GM15510 (cell line): ENCODE data around the gene DLGAP5.

Experiments used
- POLR2A ChIP-seq: IDR thresholded peaks from 3 replicates; pipeline ENCODE4 v1.6.1; 2011; ENCODE audit warnings: borderline replicate concordance; ENCODE audit not compliant: insufficient read length; ENCODE audit errors: extremely low read depth

DLGAP5 gene

DNA sequence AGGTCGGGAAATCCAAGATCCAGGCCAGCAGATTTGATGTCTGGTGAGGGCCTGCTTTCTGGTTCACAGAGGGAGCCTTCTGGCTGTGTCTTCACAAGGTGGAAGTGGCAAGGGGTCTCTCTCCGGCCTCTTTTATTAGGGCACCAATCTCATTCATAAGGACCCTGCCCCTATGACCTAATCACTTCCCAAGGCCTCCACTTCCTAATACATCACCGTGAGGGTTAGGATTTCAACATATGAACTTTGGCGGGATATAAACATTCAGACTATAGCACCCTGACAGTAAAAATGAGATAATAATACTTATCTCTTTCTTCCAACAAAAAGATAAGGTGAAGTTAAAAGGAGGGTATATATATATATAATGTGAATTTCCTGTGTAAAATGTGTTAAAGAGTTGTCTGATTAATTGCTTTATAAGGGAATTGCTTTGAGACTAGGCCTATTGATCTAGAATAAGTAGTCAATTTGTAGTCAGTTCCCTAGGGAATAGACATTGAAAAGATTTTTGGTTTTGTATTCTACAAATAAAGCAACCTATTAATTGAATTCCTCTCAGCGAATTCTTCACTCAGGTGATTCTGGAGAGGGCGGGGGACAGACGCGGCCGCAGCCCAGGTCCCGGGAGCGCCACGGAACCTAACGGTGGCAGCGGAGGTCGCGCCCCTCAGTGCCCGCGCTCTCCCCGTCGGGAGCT is 62.8 kb downstream of the DLGAP5 start:
- TF ChIP-seq POLR2A, result no peak

DNA sequence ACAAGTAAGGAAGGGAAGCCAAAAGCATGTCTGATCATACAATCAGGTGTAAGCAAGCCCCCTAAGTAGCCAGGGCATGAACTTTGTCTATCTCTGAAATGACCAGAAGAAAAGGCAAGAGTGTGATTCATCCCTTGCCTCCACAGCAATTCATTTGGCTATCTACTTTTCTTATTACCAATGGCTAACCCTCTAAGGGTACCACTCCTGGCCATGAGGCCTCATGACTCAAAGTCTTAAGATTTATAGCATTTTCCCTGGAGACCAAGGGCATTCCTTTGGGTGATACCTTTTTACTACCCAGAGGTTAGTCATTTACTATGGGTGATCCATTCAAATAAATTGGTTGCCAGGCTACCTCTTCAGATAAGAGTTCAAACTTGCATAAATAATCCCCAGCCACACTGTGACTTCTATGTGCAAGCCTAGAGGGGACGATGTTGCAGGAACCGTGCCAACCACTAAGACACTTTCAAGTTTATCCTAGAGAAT is 63.9 kb downstream of the DLGAP5 start:
- TF ChIP-seq POLR2A, result no peak

DNA sequence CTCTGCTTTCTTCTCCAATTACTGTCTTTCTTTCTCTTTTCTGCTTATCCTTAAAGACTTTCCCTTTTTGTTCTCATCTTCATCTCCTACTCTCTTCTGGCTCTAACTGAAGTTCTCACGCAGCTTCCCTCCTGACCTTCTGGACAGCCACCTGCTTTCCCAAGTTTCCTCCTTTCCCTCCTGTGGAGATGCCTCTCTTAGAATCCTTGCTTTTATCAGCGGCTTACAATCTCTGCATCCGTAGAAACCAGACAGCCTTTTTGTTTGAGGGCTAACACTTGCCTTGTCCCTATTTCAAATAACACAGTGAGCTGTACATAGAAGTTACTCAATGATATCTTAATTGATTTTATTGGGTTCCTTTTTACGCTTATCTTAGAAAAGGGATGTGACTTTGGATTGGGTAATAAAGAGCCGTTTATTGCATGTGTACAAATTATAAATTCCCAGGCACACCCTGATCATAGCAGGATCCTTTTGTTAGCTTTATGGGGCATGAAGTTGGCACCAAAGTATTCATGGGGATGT is 64.4 kb downstream of the DLGAP5 start:
- no peak for TF ChIP-seq POLR2A

DNA sequence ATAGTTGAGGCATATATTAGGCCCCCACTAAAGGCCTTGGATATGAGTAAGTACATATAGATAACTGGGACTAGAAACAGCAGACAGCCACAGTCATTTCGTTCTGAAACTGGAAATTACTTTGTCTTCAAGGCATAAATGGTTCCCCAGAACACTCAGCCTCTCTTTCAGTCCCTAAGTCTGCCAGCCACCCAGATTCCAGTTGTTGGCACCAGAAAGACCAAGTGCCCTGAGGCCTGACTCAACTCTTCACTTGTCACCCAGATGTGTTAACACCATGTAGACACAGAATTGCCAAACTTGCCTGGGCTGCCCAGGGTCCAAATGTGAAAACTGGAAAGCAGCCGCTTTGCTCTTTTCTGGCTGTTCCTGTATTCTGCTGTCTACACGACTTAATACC is 65.4 kb downstream of the DLGAP5 start:
- no peak for TF ChIP-seq POLR2A

DNA sequence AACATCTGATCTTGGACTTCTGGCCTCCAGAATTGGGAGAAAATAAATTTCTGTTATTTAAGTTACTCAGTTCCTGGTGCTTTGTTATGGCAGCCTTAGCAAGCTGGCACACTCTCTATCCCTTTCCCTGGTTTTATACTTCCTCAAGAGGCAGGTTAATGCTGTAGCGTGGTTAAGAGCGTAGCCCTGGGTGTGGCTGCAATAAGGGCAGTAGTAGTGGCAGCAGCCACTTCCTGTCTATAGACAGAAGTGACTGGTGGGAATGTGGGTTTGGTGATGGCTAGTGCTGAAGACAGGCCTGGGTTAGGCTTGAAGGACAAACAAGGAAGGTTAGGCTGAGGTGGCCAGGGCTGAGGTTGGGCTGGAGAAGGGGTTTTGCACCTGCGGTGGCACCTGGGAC is 66.0 kb downstream of the DLGAP5 start:
- no peak for TF ChIP-seq POLR2A

DNA sequence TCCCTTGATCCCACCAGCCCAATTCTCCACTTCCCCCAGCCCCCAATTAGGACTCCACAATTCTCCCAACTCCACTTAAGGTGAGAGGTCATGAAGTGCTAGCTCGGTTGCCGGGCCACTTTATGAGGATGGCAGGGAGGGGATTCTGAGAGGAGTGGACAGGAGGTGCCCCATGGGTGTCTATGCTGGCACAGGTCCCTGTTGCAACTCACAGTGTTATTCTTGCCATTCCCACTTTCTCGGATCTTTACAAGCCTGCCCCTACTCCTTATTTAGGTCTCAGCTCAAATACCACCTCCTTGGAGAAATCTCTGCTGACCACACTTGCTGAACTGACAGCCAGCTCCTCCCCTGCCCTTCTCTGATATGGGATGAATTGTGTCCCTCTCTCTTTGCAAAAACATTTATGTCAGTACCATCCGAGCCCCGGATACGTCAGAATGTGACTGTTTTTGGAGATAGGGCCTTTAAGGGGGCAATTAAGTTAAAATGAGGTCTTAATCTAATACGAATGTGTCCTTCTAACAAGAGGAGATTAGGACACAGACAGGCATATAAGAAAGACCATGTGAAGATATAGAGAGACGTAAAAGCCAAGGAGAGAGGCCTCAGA is 66.5 kb downstream of the DLGAP5 start:
- TF ChIP-seq POLR2A, result no peak

DNA sequence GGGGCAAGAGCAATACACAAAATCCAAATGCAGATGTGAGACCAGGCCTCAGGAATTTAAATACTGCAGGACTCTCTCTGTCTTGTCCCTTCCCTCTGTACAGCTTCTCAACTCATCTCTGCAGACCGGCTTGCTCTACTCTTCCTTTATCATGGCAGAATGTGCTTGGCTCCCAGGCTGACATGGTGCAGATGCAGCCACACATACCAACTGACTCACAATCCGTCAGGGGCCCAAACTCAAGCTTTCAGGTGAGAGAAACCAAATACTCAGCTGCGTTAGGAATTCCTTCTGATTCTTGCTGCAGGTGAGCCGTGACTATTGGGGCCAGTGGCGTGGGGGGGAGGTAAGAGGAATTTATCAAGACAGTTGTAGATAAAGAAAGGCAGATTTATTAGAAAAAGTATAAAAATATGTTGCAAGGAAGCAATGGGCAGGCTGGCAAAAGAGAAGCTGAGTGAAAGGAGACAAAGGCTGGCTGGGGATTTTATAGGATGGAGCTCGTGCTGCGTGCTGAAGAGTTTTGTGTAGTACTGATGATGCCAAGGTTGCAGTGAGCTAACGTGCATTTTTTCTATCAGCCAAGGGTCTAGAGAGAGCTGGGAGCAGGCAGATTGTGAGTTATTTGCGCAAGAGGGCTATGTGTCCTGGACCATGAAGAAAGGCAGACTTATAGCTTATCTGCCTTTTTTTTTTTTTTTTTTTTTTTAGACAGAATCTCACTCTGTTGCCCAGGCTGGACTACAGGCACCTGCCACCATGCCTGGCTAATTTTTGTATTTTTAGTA is 67.3 kb downstream of the DLGAP5 start:
- TF ChIP-seq POLR2A, result no peak

DNA sequence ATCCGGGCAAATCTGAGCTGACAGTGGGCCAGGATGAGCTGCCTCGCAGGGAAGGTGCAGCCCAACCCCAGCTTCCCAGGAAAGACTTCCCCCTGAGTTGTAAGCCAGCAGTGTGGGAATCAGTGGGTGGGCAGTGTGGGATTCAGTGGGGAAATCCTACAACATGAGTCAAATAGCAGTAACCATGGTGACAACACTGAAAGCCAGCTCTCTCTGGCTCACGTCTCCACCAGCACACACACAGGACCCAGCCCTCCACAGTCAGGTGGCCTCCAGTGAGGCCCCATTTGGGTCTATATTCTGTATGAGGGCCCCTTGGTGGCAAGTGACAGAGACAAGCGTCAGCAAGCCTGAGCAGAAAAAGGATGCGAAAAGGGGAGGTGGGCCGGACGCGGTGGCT is 68.3 kb downstream of the DLGAP5 start:
- no peak for TF ChIP-seq POLR2A

DNA sequence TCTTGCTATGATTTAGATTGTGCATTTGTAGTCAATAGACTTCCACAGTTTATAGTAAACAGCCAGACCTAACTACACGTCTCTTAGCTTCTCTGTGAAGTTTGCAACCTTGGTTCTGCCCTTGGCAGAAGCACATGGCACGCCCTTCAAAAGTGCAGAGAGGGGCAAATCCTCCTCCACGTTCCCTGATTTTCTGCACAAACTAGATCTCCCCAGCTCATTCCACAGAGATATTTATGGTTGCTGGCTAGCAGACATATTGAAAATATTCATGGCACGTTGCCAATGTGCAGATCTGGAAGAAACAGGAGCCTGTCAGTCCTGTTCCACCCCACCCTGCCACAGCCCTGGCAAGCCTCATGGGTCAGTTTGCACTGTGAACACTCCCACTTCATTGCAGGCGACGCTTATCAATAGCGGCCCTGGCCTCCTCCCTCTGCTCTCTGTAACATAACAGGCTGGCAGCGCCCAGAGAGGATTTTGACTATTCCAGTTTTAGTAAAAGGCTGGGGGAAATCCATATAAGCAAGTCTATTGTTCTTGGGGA is 68.9 kb downstream of the DLGAP5 start:
- TF ChIP-seq POLR2A, result no peak

DNA sequence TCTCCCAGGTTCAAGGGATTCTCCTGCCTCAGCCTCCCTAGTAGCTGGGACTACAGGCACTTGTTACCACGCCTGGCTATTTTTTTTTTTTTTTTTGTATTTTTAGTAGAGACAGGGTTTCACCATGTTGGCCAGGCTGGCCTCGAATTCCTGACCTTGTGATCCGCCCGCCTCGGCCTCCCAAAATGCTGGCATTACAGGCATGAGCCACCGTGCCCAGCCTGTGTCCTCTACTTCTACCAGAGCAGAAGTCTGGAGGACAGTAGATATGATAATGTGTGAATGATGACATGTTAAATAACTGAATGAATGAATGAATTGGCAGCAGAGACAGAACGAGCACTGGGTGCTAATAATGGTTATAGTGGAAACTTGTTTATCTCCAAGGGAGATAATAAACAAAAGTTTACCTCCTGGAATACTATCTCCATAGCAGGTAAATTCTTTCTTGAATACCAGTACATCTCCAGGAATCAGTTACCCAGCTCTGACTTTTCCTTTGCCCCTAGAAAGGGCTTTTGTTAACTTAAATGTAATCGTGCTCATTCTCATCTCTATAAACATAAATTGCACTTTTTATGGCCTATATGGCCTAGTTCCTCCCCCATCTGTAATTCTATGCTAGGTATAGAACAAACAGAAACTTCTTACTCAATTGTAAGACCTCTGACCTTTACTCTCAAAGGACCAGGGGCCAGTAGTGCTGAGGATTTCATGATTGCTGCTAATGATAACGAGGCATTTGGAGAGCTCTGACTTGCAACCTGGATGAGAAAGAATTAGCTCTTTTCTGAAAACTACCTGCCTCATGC is 69.6 kb downstream of the DLGAP5 start:
- TF ChIP-seq POLR2A, result no peak

DNA sequence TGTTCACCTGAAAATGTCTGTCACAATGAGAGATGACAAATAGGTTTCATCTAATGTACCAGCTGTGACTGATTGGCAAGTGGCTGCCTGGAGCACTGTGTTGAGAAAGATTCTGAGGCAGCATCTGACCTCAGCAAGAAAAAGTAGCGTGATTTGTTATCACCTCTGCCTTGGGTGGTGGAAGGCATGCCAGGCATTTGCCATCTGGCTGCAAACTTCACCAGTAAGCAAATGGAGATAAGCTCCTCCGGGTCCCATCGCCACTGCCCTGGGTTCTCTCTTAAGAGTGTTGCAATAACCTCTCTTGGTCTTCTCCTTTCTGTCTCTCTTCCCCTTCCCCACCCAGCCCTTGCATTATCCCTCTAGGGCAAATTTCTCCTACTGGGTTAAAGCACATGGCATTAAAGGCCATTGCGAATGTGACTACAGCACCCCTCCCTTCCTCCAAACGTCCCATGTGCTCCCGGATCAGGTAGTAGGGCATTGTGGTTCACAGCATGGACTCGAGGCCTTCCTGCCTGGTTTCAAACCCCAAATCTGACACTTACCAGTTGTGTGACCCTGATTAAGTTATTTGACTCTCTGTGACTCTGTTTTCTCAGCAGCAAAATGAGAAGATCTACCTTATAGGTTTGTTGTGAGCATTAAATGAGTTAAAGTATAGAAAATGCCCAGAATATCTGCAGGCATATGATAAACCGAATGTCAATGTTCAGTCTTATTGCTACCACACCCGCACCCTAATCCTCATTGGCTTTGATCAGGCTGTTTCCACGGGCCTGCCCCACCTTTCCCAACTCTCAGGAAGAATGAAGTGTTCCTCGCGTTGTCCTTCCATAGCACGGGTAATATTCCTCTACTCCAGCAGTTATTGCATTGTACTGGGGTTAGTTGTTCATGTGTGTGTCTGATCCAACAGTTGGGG is 70.6 kb downstream of the DLGAP5 start:
- no peak for TF ChIP-seq POLR2A

DNA sequence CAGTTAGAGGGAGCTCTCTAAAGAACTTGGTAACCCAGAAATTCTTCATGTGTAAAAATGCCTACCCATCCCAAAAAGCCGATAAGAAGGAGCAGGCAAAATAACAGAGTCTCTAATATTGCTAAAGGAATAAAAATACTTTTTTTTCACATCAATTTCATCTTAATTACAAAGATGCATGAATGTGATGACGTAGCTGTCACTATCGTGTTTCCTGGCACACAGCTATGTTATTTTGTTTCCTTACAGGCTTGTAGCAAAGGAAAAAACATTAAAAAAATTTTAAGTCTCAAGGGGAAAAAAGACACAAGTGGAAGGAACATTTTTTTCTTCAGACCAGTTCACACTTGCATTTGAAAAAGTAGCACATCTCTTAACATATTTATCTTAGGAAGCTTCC is 72.6 kb downstream of the DLGAP5 start:
- TF ChIP-seq POLR2A, result no peak

DNA sequence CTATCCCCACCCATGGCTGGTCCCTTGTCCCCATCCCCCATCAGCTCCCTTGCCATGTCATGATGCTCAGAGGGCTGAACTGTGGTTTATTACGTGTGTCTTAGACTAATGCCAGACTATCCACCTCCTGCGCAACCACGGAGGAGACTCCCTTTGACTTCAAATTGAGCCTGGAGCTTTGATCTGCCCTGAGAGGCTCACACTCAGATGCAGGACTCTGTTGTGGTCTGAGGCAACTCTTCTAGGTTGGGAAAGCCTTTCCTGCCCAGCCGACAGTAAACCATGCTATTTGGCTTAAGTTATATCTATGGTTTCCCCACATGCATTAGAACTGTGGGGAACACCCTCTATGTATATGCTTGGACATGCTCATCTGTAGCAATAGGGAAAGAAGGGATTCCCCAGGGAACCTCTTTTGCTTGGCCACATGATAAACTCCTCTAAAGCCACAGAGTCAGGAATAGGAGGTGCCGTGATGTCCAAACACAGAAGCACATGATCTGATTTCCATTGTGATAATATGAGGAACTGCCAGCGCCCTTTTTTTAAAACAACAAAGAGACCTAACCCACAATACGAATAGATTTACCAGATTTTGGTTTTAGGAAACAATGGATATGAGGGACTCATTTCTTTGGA is 73.5 kb downstream of the DLGAP5 start:
- TF ChIP-seq POLR2A, result no peak
